ENCODE data around the gene LPCAT1.

The LPCAT1 gene

GRCh38 chr5:1538276-1538675 lies 14.5 kb upstream of the LPCAT1 start:
- Histone ChIP-seq H4K20me1 (ENCODE audit: insufficient read depth) (no peaks in the 10 kb centered on the region), H2AFZ (ENCODE audit: low read depth) (no peak overlapping the region)

DNA sequence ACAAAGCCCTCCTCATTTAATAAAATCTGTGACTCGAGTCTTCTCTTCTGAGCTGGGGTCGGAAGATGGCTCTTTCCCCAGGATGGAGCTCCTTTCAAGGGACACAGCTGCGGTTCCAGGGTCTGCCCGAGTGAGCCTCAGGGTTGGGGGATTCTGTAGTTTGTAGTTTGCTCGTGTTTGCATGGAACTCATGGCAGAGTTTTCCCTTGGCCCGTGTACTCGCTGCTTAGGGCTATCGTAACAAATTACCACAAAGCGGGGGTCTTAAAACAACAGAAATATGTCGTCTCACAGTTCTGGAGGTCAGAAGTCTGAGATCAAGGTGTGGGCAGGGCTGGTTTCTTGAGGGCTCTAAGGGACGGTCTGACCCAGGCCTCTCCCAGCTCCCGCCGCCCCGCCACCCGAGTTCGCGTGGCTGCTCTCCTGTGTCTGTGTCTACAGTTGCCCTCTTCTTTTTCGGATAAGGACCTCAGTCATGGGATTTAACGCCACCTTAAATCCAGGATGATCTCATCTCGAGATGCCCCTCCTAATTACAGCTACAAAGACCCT lies 13.9 kb upstream of the LPCAT1 start:
- Histone ChIP-seq H3K9ac (no peak overlapping the region), H3K27ac (no peak overlapping the region), H4K20me1 (ENCODE audit: insufficient read depth) (no peaks in the 10 kb centered on the region), H3K4me3 (IDR thresholded peaks at IDR 0.05; ENCODE audit: insufficient read depth, low read depth, low read length) (no peak overlapping the region), H3K36me3 (ENCODE audit: insufficient read depth) (no peaks in the 10 kb centered on the region), H3K27me3 (ENCODE audit: insufficient read depth, low read depth) (no peaks in the 10 kb centered on the region), H2AFZ (ENCODE audit: low read depth) (no peak overlapping the region), H3K79me2 (ENCODE audit: insufficient read depth, low read depth) (no peaks in the 10 kb centered on the region), H3K4me2 (no peak overlapping the region), H3K4me1 (ENCODE audit: low read depth, poor library complexity, severe bottlenecking) (no peaks in the 10 kb centered on the region)
- TF ChIP-seq, protein P1, sequence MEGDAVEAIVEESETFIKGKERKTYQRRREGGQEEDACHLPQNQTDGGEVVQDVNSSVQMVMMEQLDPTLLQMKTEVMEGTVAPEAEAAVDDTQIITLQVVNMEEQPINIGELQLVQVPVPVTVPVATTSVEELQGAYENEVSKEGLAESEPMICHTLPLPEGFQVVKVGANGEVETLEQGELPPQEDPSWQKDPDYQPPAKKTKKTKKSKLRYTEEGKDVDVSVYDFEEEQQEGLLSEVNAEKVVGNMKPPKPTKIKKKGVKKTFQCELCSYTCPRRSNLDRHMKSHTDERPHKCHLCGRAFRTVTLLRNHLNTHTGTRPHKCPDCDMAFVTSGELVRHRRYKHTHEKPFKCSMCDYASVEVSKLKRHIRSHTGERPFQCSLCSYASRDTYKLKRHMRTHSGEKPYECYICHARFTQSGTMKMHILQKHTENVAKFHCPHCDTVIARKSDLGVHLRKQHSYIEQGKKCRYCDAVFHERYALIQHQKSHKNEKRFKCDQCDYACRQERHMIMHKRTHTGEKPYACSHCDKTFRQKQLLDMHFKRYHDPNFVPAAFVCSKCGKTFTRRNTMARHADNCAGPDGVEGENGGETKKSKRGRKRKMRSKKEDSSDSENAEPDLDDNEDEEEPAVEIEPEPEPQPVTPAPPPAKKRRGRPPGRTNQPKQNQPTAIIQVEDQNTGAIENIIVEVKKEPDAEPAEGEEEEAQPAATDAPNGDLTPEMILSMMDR (conservative IDR thresholded peaks at IDR 0.05; ENCODE audit: low read depth, low read length), result no peak

More at GRCh38 chr5:1538276-1538675, 14.5 kb upstream of the LPCAT1 start:
- no peak overlapping the region for H3K27ac ChIP-seq
- H3K9ac ChIP-seq, result no peak overlapping the region
- H3K79me2 ChIP-seq (ENCODE audit: insufficient read depth, low read depth), result no peaks in the 10 kb centered on the region
- H3K4me1 ChIP-seq (ENCODE audit: low read depth, poor library complexity, severe bottlenecking), result no peaks in the 10 kb centered on the region
- H3K4me3 ChIP-seq (IDR thresholded peaks at IDR 0.05; ENCODE audit: insufficient read depth, low read depth, low read length), result no peak overlapping the region
- no peak overlapping the region for H3K4me2 ChIP-seq
- TF ChIP-seq, protein P1 (conservative IDR thresholded peaks at IDR 0.05; ENCODE audit: low read depth, low read length), result no peak
- no peaks in the 10 kb centered on the region for H3K36me3 ChIP-seq (ENCODE audit: insufficient read depth)
- no peaks in the 10 kb centered on the region for H3K27me3 ChIP-seq (ENCODE audit: insufficient read depth, low read depth)

GRCh38 chr5:1536871-1537602 lies 13.3 kb upstream of the LPCAT1 start:
- peak overlapping the region; percentile 33 for H2AFZ ChIP-seq (ENCODE audit: low read depth)
- TF ChIP-seq, protein P1 (conservative IDR thresholded peaks at IDR 0.05; ENCODE audit: low read depth, low read length), result no peak
- H3K27me3 ChIP-seq (ENCODE audit: insufficient read depth, low read depth), result no peaks in the 10 kb centered on the region
- H3K4me2 ChIP-seq, result peak overlapping the region; percentile 36
- no peaks in the 10 kb centered on the region for H3K4me1 ChIP-seq (ENCODE audit: low read depth, poor library complexity, severe bottlenecking)
- H3K9ac ChIP-seq, result no peak overlapping the region
- no peak overlapping the region for H3K4me3 ChIP-seq (IDR thresholded peaks at IDR 0.05; ENCODE audit: insufficient read depth, low read depth, low read length)
- H3K79me2 ChIP-seq (ENCODE audit: insufficient read depth, low read depth), result no peaks in the 10 kb centered on the region
- H4K20me1 ChIP-seq (ENCODE audit: insufficient read depth), result no peaks in the 10 kb centered on the region
- H3K36me3 ChIP-seq (ENCODE audit: insufficient read depth), result no peaks in the 10 kb centered on the region
- H3K27ac ChIP-seq, result no peak overlapping the region

- no peaks in the 10 kb centered on the region for H4K20me1 ChIP-seq (ENCODE audit: insufficient read depth)
- H3K27me3 ChIP-seq (ENCODE audit: insufficient read depth, low read depth), result no peaks in the 10 kb centered on the region
- peak overlapping the region; percentile 36 for H3K4me2 ChIP-seq
- no peaks in the 10 kb centered on the region for H3K36me3 ChIP-seq (ENCODE audit: insufficient read depth)
- no peaks in the 10 kb centered on the region for H3K79me2 ChIP-seq (ENCODE audit: insufficient read depth, low read depth)
- no peak overlapping the region for H3K9ac ChIP-seq
- no peak overlapping the region for H3K27ac ChIP-seq
- H2AFZ ChIP-seq (ENCODE audit: low read depth), result peak overlapping the region; percentile 33
- no peaks in the 10 kb centered on the region for H3K4me1 ChIP-seq (ENCODE audit: low read depth, poor library complexity, severe bottlenecking)
- TF ChIP-seq, protein P1 (conservative IDR thresholded peaks at IDR 0.05; ENCODE audit: low read depth, low read length), result no peak
- no peak overlapping the region for H3K4me3 ChIP-seq (IDR thresholded peaks at IDR 0.05; ENCODE audit: insufficient read depth, low read depth, low read length)
Observed at GRCh38 chr5:1536322-1536845, 12.6 kb upstream of the LPCAT1 start.

Measured in KMS-11 (cell line).